ENCODE results near the gene HECTD4. TPM values are rescaled to one million over a fixed set of nuclear protein-coding genes. Genes with fewer than 3 reads are reported as not detected.

HECTD4 gene
- total RNA-seq, 1 donor from 2014 or later, result 35.1 TPM

GRCh38 chr12:112217647-112218046, 164.6 kb downstream of the HECTD4 start:
- no peak for DNase-seq (ENCODE audit: extremely low read depth, low read depth, low spot score)

- DNase-seq (ENCODE audit: extremely low read depth, low read depth, low spot score), result no peak
Measured at GRCh38 chr12:112216223-112216622, 166.0 kb downstream of the HECTD4 start.

- no peak for DNase-seq (ENCODE audit: extremely low read depth, low read depth, low spot score)
Measured at GRCh38 chr12:112214064-112214463, 168.2 kb downstream of the HECTD4 start.

- no peak for DNase-seq (ENCODE audit: extremely low read depth, low read depth, low spot score)
Measured at GRCh38 chr12:112208301-112208910, 173.8 kb downstream of the HECTD4 start.

GRCh38 chr12:112207397-112207924, 174.8 kb downstream of the HECTD4 start:
- DNase-seq (ENCODE audit: extremely low read depth, low read depth, low spot score), result no peak

- no peak for DNase-seq (ENCODE audit: extremely low read depth, low read depth, low spot score)
Measured at GRCh38 chr12:112206944-112207343, 175.3 kb downstream of the HECTD4 start.

- no peak for DNase-seq (ENCODE audit: extremely low read depth, low read depth, low spot score)
Measured at GRCh38 chr12:112199136-112199535, 183.1 kb downstream of the HECTD4 start.

- no peak for DNase-seq (ENCODE audit: extremely low read depth, low read depth, low spot score)
Measured at GRCh38 chr12:112198120-112198733, 184.0 kb downstream of the HECTD4 start.

- no peak for DNase-seq (ENCODE audit: extremely low read depth, low read depth, low spot score)
Measured at GRCh38 chr12:112196196-112196875, 185.9 kb downstream of the HECTD4 start.

- DNase-seq (ENCODE audit: extremely low read depth, low read depth, low spot score), result no peak
Measured at GRCh38 chr12:112194601-112195247, 187.5 kb downstream of the HECTD4 start.

- DNase-seq (ENCODE audit: extremely low read depth, low read depth, low spot score), result no peak
Measured at GRCh38 chr12:112192475-112192874, 189.8 kb downstream of the HECTD4 start.

- DNase-seq (ENCODE audit: extremely low read depth, low read depth, low spot score), result no peak
Measured at GRCh38 chr12:112191840-112192321, 190.3 kb downstream of the HECTD4 start.

- no peak for DNase-seq (ENCODE audit: extremely low read depth, low read depth, low spot score)
Measured at GRCh38 chr12:112191201-112191600, 191.0 kb downstream of the HECTD4 start.

- DNase-seq (ENCODE audit: extremely low read depth, low read depth, low spot score), result no peak
Measured at GRCh38 chr12:112190231-112191025, 191.8 kb downstream of the HECTD4 start.

GRCh38 chr12:112188130-112188830, 194.0 kb downstream of the HECTD4 start:
- DNase-seq (ENCODE audit: extremely low read depth, low read depth, low spot score), result no peak

- DNase-seq (ENCODE audit: extremely low read depth, low read depth, low spot score), result no peak
Measured at GRCh38 chr12:112185093-112185923, 196.9 kb downstream of the HECTD4 start.

- no peak for DNase-seq (ENCODE audit: extremely low read depth, low read depth, low spot score)
Measured at GRCh38 chr12:112184056-112184887, 198.0 kb downstream of the HECTD4 start.
